GM13976 (cell line): ENCODE data around the gene CSNK2A1.
"Not testable (repeated sequence)": the region's sequence is repeated elsewhere in the genome, so short reads cannot be mapped to it uniquely, and the experiment has no call there.

ENCODE experiments used
- DNase-seq: peaks from one replicate; pipeline ENCODE4 v3.0.0; 2012; ENCODE audit warnings: low spot score
- in situ Hi-C: fragments of 300-500 bp; cut with MboI; formaldehyde crosslinking; loops from one replicate; pipeline ENCODE4 v1.12.0; 2022; ENCODE audit warnings: low sequenced_read_pairs, mixed read lengths, inconsistent platforms; ENCODE audit not compliant: unreplicated experiment
- TF ChIP-seq, protein P1 (sequence below): IDR thresholded peaks from 2 replicates; pipeline ENCODE4 v1.5.1; 2012; ENCODE audit warnings: borderline replicate concordance, mild to moderate bottlenecking; ENCODE audit not compliant: insufficient read depth; ENCODE audit errors: extremely low read depth, missing control alignments, control extremely low read depth

The CSNK2A1 gene

DNA sequence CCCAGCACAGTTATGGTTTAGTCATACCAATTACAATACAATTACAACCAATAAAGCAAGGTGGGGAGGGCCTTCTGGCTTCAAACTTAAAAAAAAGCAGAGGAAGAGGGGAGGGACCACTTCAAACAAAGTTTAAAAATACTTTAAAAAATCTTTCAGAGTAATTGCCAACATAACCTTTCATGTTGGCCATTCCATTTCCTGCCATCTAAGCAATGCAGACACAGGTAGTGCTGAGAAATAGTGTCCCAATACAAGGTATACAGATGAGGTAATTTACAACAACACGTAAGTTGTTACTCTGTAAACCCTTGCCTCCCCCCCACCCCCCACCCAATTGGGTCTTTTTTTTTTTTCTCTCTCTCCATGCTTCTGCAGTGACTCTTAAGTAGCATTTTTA, 62.4 kb downstream of the CSNK2A1 start:
- DNase-seq = no peak
- TF ChIP-seq, protein P1, sequence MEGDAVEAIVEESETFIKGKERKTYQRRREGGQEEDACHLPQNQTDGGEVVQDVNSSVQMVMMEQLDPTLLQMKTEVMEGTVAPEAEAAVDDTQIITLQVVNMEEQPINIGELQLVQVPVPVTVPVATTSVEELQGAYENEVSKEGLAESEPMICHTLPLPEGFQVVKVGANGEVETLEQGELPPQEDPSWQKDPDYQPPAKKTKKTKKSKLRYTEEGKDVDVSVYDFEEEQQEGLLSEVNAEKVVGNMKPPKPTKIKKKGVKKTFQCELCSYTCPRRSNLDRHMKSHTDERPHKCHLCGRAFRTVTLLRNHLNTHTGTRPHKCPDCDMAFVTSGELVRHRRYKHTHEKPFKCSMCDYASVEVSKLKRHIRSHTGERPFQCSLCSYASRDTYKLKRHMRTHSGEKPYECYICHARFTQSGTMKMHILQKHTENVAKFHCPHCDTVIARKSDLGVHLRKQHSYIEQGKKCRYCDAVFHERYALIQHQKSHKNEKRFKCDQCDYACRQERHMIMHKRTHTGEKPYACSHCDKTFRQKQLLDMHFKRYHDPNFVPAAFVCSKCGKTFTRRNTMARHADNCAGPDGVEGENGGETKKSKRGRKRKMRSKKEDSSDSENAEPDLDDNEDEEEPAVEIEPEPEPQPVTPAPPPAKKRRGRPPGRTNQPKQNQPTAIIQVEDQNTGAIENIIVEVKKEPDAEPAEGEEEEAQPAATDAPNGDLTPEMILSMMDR = no peak
- in situ Hi-C loops = loop anchor here (5.0 kb wide), 1 partner anchor 124 kb away; no protein-coding TSS in a partner anchor

DNA sequence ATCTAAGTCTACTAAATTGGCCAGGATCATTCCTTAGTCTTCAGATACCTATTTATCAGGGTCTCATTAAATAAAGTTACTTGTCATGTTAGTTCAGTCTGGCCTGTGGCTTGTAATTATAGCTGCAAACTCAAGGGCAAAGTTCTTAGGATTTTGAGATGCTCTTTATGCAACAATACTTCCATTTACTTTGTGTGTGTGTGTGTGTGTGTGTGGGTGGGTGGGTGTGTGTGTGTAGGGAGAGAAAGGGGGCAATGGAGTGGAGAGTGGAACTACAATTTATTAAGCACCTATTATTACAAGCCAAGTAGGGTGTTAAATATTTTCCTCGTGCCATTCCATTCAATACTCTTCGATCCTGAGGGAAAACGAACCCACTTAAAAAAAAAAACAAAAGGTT, 63.5 kb downstream of the CSNK2A1 start:
- TF ChIP-seq, protein P1 = no peak
- in situ Hi-C loops = loop anchor here (5.0 kb wide), 1 partner anchor 123 kb away; no protein-coding TSS in a partner anchor
- no peak for DNase-seq

DNA sequence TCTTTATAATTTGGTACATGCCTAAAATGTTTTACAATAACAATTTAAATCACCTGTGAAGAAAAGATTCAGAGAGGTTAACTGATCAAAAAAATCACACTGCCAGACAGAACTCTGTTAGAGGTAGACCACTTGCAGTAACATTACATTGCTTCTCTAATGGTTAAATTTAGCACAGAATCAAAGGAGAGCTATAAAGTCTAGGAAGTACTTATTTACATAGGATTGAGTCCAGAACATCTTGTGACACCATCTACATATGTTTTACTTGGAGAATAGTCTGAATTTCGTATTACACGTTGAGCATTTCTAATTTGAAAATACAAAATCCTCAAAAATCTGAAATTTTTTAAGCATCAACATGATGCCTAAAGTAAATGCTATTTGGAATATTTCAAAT, 64.1 kb downstream of the CSNK2A1 start:
- in situ Hi-C loops = no loop called here

DNA sequence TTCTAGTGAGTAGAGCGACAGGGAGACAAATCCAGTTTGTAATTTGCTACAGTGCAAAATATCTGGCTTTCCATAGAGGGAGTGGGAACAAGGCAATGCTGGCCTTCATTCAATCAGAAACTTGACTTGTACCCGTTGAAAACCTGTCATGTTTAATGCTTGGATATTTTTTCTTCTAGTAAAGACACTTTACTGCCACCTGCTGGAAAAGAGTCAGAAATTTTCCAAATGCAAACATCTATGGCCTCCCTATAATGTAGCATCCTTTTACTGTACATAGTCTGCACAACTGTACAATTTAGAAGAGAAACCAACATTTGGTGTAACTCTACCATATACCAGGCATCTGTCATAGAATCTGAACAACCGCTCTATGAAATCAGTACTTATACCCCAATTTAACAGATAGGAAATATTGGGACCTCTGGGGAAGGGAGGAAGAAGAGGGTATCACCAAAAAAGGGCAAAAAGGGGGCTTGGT, 64.6 kb downstream of the CSNK2A1 start:
- DNase-seq = peak; percentile 67
- TF ChIP-seq, protein P1 = peak; percentile 19
- in situ Hi-C loops = no loop called here

More for the DNA sequence above, 64.1 kb downstream of the CSNK2A1 start:
- TF ChIP-seq, protein P1 = no peak
- no peak for DNase-seq

DNA sequence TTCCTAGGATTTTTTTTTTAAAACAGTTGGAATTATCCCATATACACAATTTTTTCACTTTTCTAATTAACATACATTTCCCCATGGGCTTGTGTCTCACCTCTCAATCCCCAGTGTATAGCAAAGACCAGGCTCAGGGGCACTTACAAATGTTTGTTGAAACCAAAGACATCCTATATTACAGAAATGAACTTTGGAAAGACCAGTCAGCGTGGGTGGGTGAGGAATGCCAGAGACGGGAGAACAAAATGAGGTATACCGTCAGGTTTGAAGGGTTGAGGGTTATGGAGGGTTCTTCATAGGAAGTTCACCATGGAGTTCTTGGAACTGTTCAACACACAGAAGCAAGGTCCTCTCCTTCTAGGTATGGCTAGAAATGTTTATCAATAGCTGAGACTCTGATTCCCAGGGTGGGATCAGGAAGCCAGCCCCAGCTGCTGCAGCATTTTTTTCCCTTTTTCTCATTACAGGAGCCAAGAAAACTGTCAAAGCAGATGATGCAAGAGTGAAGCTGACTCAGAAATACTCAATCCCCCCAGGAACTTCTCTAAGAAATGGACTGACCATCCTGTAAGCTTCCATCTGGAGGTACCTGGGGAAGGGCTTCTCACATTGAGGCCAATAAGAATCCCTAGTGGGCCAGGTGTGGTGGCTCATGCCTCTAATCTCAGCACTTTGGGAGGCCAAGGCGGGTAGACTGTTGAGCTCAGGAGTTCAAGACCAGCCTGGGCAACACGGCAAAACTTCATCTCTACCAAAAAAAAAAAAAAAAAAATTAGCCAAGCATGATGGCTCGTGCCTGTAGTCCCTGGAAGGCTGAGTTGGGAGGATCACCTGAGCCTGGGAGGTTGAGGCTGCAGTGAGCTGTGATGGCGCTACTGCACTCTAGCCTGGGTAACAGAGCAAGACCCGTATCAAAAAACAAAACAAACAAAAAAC, 65.3 kb downstream of the CSNK2A1 start:
- TF ChIP-seq, protein P1 = no peak
- no peak for DNase-seq
- in situ Hi-C loops = no loop called here

DNA sequence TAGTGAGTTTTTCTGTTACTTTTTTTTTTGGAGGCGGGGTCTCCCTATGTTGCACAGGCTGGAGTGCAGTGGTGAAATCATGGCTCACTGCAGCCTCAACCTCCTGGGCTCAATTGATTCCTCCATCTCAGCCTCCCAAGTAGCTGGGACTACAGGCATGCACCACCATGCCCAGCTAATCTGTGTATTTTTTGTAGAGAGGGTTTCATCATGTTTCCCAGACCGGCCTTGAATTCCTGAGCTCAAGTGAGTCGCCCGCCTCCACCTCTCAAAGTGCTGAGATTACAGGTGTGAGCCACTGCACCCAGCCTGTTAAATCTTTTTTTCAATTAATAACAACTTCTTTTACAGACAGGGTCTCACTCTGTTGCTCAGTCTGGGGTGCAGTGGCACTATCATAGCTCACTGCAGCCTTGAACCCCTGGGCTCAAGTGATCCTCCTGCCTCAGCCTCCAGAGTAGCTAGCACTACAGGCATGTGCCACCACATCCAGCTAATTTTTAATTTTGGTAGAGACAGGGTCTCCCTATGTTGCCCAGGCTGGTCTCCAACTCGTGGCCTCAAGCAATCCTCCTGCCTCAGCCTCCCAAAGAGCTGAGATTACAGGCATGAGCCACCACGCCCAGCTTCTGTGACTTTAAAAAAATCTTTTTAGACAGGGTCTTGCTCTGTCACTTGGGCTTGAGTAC, 66.9 kb downstream of the CSNK2A1 start:
- in situ Hi-C loops, DNase-seq: not testable (repeated sequence)
